ENCODE data around the gene YRDC.
"Not testable (repeated sequence)": the region's sequence is repeated elsewhere in the genome, so short reads cannot be mapped to it uniquely, and the experiment has no call there.

YRDC gene

DNA sequence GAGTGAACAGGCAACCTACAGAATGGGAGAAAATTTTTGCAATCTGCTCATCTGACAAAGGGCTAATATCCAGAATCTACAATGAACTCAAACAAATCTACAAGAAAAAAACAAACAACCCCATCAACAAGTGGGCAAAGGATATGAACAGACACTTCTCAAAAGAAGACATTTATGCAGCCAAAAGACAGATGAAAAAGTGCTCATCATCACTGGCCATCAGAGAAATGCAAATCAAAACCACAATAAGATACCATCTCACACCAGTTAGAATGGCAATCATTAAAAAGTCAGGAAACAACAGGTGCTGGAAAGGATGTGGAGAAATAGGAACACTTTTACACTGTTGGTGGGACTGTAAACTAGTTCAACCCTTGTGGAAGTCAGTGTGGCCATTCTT, 36.6 kb downstream of the YRDC start:
- H3K4me1 ChIP-seq (ENCODE audit: control insufficient read depth, insufficient read depth, low read length); H3K4me3 ChIP-seq (ENCODE audit: low read depth, low read length); H3K27ac ChIP-seq (ENCODE audit: extremely low read depth, low read depth, low read length); H3K9me3 ChIP-seq (ENCODE audit: control insufficient read depth, insufficient read depth, low read depth, low read length); POLR2A ChIA-PET; H3K36me3 ChIP-seq (ENCODE audit: control insufficient read depth in 2 of 2, insufficient read depth in 1 of 2, low read length in 2 of 2): not testable (repeated sequence)
- CTCF ChIA-PET: interaction anchor here (0.6 to 0.8 kb wide), 2 partner anchors 57 to 168 kb away, joined by 3 to 4 read pairs; no protein-coding TSS in a partner anchor
- peak; percentile 86 for TF ChIP-seq SCRT1 (tag by site-specific recombination; IDR thresholded peaks at IDR 0.05; ENCODE audit: borderline replicate concordance)
- TF ChIP-seq SCRT2 (tag by site-specific recombination; IDR thresholded peaks at IDR 0.05): peak; percentile 84

DNA sequence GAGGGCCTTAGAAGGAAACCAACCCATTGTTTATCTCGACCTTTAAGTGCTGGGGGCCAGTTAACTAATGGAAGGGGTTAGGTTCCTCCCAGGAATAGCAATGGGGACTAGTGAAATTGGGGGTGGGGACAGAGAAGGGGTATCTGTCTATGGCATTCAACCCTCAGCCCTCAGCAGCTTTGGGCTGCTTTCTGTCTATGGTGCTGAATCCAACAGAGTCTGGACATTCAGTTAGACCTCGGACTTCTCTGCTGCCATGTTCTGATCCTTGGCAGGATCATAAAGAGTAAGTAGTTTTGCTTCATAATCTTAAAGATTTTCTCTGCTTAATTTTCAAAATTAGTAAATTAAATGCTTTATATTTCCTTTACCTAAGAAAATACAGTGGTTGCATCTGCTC, 40.5 kb downstream of the YRDC start:
- POLR2A ChIA-PET: no interaction called here
- Histone ChIP-seq H3K27ac (ENCODE audit: extremely low read depth, low read depth, low read length) (no peak overlapping the region), H3K36me3 (ENCODE audit: control insufficient read depth in 2 of 2, insufficient read depth in 1 of 2, low read length in 2 of 2) (no peaks in the 10 kb centered on the region), H3K4me1 (ENCODE audit: control insufficient read depth, insufficient read depth, low read length) (no peaks in the 10 kb centered on the region), H3K9me3 (ENCODE audit: control insufficient read depth, insufficient read depth, low read depth, low read length) (no peaks in the 10 kb centered on the region), H3K4me3 (ENCODE audit: low read depth, low read length) (no peak overlapping the region)
- CTCF ChIA-PET: no interaction called here
- TF ChIP-seq, protein P1, sequence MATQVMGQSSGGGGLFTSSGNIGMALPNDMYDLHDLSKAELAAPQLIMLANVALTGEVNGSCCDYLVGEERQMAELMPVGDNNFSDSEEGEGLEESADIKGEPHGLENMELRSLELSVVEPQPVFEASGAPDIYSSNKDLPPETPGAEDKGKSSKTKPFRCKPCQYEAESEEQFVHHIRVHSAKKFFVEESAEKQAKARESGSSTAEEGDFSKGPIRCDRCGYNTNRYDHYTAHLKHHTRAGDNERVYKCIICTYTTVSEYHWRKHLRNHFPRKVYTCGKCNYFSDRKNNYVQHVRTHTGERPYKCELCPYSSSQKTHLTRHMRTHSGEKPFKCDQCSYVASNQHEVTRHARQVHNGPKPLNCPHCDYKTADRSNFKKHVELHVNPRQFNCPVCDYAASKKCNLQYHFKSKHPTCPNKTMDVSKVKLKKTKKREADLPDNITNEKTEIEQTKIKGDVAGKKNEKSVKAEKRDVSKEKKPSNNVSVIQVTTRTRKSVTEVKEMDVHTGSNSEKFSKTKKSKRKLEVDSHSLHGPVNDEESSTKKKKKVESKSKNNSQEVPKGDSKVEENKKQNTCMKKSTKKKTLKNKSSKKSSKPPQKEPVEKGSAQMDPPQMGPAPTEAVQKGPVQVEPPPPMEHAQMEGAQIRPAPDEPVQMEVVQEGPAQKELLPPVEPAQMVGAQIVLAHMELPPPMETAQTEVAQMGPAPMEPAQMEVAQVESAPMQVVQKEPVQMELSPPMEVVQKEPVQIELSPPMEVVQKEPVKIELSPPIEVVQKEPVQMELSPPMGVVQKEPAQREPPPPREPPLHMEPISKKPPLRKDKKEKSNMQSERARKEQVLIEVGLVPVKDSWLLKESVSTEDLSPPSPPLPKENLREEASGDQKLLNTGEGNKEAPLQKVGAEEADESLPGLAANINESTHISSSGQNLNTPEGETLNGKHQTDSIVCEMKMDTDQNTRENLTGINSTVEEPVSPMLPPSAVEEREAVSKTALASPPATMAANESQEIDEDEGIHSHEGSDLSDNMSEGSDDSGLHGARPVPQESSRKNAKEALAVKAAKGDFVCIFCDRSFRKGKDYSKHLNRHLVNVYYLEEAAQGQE (tag by site-specific recombination; IDR thresholded peaks at IDR 0.05): peak; percentile 41
- TF ChIP-seq, protein P2, sequence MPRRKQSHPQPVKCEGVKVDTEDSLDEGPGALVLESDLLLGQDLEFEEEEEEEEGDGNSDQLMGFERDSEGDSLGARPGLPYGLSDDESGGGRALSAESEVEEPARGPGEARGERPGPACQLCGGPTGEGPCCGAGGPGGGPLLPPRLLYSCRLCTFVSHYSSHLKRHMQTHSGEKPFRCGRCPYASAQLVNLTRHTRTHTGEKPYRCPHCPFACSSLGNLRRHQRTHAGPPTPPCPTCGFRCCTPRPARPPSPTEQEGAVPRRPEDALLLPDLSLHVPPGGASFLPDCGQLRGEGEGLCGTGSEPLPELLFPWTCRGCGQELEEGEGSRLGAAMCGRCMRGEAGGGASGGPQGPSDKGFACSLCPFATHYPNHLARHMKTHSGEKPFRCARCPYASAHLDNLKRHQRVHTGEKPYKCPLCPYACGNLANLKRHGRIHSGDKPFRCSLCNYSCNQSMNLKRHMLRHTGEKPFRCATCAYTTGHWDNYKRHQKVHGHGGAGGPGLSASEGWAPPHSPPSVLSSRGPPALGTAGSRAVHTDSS (tag by site-specific recombination; IDR thresholded peaks at IDR 0.05): no peak
- TF ChIP-seq ZNF670 (tag by site-specific recombination; IDR thresholded peaks at IDR 0.05; ENCODE audit: low read depth): no peak
- TF ChIP-seq, protein P3, sequence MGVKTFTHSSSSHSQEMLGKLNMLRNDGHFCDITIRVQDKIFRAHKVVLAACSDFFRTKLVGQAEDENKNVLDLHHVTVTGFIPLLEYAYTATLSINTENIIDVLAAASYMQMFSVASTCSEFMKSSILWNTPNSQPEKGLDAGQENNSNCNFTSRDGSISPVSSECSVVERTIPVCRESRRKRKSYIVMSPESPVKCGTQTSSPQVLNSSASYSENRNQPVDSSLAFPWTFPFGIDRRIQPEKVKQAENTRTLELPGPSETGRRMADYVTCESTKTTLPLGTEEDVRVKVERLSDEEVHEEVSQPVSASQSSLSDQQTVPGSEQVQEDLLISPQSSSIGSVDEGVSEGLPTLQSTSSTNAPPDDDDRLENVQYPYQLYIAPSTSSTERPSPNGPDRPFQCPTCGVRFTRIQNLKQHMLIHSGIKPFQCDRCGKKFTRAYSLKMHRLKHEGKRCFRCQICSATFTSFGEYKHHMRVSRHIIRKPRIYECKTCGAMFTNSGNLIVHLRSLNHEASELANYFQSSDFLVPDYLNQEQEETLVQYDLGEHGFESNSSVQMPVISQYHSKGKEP (tag by site-specific recombination; IDR thresholded peaks at IDR 0.05): no peak

DNA sequence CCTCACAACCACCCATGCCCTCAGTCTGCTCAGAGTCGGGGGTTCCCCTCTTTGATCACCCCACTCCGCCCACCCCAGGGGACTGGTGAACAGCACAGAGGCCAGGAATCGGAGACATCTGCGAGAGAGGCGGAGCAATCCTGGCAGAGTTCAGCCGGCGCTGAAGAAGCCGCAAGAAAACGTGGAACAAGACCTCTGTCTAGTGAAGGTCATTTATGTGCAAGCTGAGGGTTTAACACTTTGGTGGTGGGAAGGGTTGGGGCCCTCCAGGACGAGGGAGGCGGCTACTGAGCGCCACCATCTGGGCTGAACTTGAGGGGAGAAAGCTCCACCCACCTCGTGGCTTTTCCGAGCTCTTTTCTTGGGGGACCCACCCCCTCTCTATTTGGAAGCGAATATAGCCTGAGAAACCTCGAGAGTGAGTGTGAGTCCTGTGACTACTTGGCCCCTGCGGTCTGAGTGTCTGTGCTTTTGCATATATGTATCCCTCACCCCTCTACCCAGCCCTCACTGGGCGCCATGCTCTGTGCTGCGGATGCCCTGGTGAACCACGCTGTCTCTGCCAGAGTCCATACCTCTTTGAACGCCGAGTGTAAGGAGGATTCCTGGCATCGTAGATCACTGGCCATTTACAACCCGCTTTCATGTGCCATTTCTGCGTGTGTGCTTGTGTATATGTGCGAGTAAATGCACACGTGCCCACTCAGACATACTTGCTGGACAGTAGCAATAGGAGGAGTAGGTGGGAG, 41.9 kb downstream of the YRDC start:
- H3K4me3 ChIP-seq (ENCODE audit: low read depth, low read length): no peak overlapping the region; the same call in 1 of the 2 replicates
- ChIA-PET CTCF (interaction anchor here (0.5 to 1.0 kb wide), 8 partner anchors 8 to 327 kb away, joined by 3 to 4 read pairs (median 4); no protein-coding TSS in a partner anchor), POLR2A (interaction anchor here (1.1 to 2.1 kb wide), 3 partner anchors 42 to 202 kb away, joined by 3 to 9 read pairs (median 5); partner anchors contain the start of genes C1orf122, CDCA8 and YRDC)
- no peak overlapping the region for H3K27ac ChIP-seq (ENCODE audit: extremely low read depth, low read depth, low read length)
- no peaks in the 10 kb centered on the region for H3K4me1 ChIP-seq (ENCODE audit: control insufficient read depth, insufficient read depth, low read length)
- no peaks in the 10 kb centered on the region for H3K36me3 ChIP-seq (ENCODE audit: control insufficient read depth in 2 of 2, insufficient read depth in 1 of 2, low read length in 2 of 2)
- no peaks in the 10 kb centered on the region for H3K9me3 ChIP-seq (ENCODE audit: control insufficient read depth, insufficient read depth, low read depth, low read length)
- TF ChIP-seq GLIS1 (tag by site-specific recombination; IDR thresholded peaks at IDR 0.05) (no peak), ZNF354C (tag by site-specific recombination; IDR thresholded peaks at IDR 0.05; ENCODE audit: borderline replicate concordance, low read depth) (no peak), TRIM28 (IDR thresholded peaks at IDR 0.05; ENCODE audit: borderline replicate concordance, low read length) (no peak), OSR2 (tag by site-specific recombination; IDR thresholded peaks at IDR 0.05) (no peak), ZNF548 (tag by site-specific recombination; IDR thresholded peaks at IDR 0.05) (no peak), KLF16 (tag by site-specific recombination; IDR thresholded peaks at IDR 0.05) (peak; percentile 39; the same call in 1 of the 2 replicates), KLF9 (tag by site-specific recombination; IDR thresholded peaks at IDR 0.05; ENCODE audit: low read depth) (peak; percentile 14)
- TF ChIP-seq, protein P4, sequence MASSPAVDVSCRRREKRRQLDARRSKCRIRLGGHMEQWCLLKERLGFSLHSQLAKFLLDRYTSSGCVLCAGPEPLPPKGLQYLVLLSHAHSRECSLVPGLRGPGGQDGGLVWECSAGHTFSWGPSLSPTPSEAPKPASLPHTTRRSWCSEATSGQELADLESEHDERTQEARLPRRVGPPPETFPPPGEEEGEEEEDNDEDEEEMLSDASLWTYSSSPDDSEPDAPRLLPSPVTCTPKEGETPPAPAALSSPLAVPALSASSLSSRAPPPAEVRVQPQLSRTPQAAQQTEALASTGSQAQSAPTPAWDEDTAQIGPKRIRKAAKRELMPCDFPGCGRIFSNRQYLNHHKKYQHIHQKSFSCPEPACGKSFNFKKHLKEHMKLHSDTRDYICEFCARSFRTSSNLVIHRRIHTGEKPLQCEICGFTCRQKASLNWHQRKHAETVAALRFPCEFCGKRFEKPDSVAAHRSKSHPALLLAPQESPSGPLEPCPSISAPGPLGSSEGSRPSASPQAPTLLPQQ (tag by site-specific recombination; IDR thresholded peaks at IDR 0.05): peak; percentile 52; the same call in 1 of the 2 replicates
- TF ChIP-seq, protein P5, sequence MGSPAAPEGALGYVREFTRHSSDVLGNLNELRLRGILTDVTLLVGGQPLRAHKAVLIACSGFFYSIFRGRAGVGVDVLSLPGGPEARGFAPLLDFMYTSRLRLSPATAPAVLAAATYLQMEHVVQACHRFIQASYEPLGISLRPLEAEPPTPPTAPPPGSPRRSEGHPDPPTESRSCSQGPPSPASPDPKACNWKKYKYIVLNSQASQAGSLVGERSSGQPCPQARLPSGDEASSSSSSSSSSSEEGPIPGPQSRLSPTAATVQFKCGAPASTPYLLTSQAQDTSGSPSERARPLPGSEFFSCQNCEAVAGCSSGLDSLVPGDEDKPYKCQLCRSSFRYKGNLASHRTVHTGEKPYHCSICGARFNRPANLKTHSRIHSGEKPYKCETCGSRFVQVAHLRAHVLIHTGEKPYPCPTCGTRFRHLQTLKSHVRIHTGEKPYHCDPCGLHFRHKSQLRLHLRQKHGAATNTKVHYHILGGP (tag by site-specific recombination; IDR thresholded peaks at IDR 0.05): no peak
- TF ChIP-seq, protein P6, sequence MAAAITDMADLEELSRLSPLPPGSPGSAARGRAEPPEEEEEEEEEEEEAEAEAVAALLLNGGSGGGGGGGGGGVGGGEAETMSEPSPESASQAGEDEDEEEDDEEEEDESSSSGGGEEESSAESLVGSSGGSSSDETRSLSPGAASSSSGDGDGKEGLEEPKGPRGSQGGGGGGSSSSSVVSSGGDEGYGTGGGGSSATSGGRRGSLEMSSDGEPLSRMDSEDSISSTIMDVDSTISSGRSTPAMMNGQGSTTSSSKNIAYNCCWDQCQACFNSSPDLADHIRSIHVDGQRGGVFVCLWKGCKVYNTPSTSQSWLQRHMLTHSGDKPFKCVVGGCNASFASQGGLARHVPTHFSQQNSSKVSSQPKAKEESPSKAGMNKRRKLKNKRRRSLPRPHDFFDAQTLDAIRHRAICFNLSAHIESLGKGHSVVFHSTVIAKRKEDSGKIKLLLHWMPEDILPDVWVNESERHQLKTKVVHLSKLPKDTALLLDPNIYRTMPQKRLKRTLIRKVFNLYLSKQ (tag by site-specific recombination; IDR thresholded peaks at IDR 0.05; ENCODE audit: borderline replicate concordance): no peak
- TF ChIP-seq, protein P7, sequence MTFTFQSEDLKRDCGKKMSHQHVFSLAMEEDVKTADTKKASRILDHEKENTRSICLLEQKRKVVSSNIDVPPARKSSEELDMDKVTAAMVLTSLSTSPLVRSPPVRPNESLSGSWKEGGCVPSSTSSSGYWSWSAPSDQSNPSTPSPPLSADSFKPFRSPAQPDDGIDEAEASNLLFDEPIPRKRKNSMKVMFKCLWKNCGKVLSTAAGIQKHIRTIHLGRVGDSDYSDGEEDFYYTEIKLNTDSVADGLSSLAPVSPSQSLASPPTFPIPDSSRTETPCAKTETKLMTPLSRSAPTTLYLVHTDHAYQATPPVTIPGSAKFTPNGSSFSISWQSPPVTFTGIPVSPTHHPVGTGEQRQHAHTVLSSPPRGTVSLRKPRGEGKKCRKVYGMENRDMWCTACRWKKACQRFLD (tag by site-specific recombination; IDR thresholded peaks at IDR 0.05): no peak

Data from HEK293 (cell line).